Stimulated activated CD4-positive, alpha-beta T cell treated with anti-CD3 and anti-CD28 coated beads, Interleukin-4, amount 100 ng/mL, for 1 hour (primary cell): ENCODE results near the gene NKX1-2.

ENCODE experiments used
- DNase-seq: peaks from one replicate; pipeline ENCODE4 v3.0.0-alpha.2; 2020

Gene NKX1-2

DNA sequence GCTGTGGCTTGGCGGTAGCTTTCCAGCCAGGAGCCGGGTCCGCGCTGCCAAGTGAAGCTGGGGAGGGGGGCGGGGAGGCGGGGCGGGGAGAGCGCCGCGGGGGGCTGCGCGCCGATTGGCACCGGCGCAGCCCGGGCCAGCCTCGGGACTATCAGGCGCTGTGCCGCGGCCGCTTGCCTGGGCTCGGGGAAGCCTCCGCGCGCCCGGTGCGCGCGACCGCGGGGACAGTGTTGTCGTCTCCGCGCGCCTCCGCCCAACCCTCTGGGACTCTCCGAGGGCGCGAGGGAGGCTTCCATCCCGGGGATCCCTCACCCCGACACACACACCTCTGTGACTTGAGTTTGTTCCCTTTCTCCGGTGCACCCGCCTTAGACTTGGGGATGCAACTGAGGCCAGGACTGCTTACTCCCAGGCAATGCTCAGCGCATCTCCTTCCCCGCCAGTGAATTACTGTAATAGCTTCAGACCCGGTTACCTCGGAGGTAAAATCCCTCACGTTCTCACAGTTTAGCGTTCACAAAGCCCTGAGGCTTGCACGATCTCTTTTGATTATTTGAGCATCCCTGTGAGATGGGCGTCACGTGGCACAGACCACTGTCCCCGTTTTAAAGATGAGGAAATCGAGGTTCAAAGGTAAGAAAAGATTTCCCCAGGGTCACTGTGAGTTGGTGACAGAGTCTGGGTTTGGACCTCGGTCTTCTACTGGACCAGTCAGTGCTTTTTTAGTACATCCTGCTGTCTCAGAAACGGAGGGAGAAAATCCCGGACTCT lies at the start of gene NKX1-2:
Gene NKX1-2 (minus strand): TSS at position 24 of the 771 bp plus-strand sequence. CDS start 92 bp downstream, outside the sequence.
- no peak for DNase-seq

- DNase-seq: no peak
Observed at GRCh38 chr10:124498056-124498455, 48.2 kb upstream of the NKX1-2 start.

GRCh38 chr10:124497196-124497881 lies 47.5 kb upstream of the NKX1-2 start:
- no peak for DNase-seq

DNA sequence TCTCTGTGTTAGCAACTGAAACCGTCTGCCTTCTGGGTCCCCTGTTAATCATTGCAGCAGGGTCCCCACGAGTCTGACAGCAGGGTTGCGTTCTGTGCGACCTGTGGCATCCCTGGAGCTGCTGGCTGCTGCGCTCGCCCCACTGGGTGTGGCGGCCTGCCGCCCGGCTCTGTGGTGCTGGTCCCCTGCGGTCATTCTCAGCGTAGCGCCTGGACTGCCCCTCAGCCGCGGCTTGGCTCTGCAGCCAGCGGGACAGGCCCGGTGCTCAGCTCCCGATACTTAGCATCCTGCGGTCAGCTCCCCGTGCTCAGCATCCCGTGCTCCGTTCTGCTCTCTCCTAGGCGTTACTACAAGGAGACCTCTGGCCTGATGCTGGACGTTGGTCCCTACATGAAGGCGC lies 46.8 kb upstream of the NKX1-2 start:
- DNase-seq: no peak

- DNase-seq: no peak
Observed at GRCh38 chr10:124496150-124496549, 46.3 kb upstream of the NKX1-2 start.

DNA sequence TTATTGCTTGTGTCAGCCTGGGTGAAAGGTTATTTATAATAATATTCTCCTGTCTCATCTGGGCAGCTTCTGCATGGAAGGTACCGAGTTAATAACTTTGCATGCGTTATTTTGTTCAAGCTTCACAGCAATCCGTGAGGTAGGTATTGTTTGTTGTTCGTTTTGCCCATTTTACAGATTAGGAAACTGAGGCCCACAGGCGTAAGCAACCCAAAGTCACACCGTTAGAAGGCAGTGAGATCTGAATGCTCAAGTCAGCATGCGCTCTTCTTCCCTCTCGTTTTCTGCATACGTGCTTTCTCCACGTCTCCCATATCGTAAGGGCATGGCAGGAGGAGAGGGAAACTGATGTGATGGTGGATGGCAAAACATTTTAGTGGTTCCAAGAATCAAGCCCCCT lies 45.9 kb upstream of the NKX1-2 start:
- DNase-seq: no peak

DNA sequence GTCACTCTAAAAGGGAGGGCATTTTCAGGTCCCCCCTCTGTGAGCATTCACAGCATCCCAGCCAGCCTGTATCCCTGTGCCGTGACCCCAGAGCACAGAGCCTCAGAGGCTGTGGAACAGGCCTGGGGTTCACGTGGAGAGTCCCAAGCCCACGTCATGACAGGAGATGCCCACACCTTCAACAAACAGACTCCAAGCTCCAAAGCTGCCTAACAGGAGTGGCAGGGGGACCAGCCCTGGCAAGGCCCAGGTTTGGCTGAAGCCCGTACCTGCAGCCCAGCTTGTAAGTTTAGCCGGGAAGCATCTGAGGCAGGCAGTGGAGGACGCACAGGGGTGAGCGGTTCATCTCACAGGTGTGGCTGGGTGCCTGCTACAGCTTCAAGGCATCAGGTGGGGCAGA lies 45.3 kb upstream of the NKX1-2 start:
- DNase-seq: no peak

- no peak for DNase-seq
Observed at GRCh38 chr10:124494046-124494807, 44.4 kb upstream of the NKX1-2 start.

DNA sequence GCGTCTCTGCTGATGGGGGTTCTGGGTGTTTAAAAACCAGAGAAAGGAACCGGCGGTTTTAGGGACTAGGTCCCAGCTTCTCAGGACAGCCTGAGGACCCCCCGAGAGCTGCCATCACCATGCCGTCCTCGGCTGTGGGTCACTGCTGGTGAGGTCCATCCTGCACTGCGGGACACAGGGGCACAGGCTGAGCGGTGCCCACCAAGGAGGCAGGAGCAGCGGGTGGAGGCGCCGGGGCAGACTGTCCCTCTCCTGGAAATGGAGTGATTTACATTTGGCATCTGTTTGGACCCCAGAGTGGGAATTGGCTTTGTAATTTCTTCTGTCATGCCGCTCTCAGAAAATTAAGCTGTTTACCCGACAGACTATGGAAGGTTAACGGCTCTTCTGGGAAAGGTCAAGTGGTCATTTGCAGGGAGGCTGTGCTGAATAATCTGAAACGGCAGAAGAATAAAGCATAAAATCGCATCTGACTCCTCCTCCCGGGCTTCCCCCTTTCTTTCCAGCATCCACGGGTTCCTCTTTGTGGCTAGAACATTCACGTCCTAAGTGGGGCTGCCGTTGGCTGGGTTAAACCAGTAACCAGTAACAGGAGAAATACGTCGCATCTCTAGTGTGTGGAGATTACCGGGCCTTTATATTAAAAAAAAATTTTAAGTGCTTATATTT lies 43.5 kb upstream of the NKX1-2 start:
- DNase-seq: no peak

- no peak for DNase-seq
Observed at GRCh38 chr10:124492266-124492665, 42.4 kb upstream of the NKX1-2 start.

- DNase-seq: no peak
Observed at GRCh38 chr10:124491105-124491504, 41.3 kb upstream of the NKX1-2 start.

GRCh38 chr10:124486635-124487034 lies 36.8 kb upstream of the NKX1-2 start:
- DNase-seq: no peak

DNA sequence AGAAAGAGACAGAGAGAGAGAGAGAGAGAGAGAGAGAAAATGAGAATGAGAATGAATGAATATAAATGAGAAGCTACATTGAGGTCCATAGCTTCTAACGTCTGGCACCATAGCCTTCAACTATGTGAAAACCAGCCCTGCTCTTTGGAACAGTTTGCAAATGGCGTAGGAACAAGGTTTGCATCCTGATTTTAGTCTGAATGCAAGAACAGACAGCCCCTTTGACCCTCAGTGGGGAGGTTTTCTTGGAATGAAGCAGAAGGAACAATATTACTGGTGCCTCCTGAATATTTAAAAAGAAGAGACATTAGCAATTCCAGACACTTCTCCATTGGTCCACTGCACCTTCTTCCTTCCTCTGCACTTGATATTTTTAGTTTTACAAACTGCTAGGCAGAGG lies 34.8 kb upstream of the NKX1-2 start:
- DNase-seq: no peak

DNA sequence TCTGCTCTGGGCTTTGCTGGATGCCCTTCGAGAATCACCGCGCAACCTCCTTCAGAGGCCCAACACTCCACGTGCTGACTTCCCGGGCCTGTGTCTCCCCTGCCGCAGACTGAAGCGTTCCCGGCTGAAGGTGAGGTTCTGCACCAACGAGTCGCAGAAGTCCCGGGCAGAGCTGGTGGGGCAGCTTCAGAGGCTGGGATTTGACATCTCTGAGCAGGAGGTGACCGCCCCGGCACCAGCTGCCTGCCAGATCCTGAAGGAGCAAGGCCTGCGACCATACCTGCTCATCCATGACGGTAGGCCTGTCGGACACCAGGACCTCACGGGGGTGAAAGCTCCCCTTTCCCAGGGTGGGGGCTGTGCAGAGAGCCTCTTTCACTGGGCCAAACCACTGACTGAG lies 34.2 kb upstream of the NKX1-2 start:
- DNase-seq: no peak

DNA sequence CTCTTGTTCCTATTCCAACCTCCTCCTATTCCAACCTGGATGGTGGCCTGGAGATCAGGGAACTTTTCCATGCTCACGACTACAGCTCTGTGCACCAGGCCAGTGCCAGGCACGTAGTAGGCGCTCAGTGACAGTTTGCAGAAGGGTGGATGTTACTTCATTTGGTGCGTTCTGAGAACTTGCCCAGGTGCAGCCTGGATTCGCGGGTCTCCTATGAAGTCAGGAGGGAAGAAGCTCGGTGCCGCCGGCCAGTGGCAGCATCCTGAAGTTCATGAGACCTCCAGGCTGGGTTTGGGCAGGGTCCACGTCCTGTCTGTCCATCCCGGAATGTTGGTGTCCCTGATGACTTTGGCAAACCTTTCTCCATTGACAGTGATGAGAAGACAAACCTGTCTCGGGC lies 33.0 kb upstream of the NKX1-2 start:
- DNase-seq: no peak

DNA sequence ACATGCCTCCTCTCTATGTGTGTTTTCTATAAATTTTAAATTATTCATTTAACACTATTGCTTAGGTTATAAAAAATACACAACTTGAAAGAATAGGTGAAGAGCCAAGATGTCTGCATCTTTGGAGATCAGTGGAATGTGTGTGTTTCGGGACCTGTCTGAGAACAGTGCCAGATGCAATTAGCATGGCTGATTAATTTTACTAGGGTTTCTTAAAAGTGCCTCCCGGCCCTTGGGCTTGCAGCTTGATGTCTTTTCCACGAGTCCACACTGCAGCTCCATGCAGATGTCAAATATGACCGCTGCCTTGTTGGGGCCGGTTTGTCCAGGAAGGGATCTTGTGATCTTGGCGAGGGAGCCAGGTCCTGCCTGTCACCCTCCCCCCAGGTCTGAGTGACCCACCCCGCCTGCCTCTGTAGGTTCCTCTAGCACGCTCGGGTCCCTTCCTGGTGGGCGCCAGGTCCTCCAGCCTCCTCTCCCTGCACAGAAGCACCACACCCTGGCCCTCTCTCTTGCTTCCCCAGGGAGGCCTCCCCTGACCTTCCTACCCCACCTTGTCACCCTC lies 32.5 kb upstream of the NKX1-2 start:
- DNase-seq: no peak

DNA sequence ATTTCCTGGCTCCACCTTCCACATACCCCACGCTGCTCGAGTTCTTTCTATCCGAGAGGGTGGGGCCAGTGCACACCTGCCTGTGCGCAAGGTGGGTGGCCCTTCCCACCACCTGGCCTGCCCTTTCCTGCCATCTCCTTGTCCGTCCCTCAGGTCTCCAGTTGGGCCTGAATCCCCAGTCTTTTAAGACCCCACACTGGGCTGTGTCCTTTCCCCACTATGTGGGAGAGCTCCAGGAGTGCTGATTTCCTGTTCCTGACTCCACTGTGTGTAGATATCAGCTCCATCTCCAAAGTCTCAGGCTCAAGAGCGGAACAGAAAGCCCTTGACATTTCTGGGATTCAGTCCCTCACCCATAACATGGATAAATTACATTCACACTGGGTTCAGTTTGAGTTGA lies 31.9 kb upstream of the NKX1-2 start:
- no peak for DNase-seq

GRCh38 chr10:124480860-124481259 lies 31.0 kb upstream of the NKX1-2 start:
- DNase-seq: no peak

DNA sequence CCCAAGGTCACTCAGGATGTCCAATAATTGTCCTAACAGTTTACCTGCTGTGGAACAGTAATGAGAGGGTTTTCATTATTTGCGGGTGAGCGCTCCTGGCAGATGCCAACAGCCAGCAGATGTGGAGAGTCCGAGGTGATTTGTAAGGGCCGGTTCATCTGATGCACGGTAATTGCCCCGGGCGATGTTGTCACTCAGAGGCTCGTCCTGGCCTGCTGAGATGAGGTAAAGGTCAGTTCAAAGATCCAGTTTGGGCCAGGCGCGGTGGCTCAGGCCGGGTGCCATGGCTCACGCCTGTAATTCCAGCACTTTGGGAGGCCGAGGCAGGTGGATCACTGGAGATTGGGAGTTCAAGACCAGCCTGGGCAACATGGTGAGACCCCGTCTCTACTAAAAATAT lies 28.7 kb upstream of the NKX1-2 start:
- DNase-seq: no peak

GRCh38 chr10:124477614-124478363 lies 28.0 kb upstream of the NKX1-2 start:
- DNase-seq: no peak

- no peak for DNase-seq
Observed at GRCh38 chr10:124476043-124476725, 26.3 kb upstream of the NKX1-2 start.
